B cell (primary cell): ENCODE measurements around the gene RAB5A. TPM values are rescaled to one million over a fixed set of nuclear protein-coding genes. Genes with fewer than 3 reads are reported as not detected.

Experiments used
- ATAC-seq: fragments of 200-7000 bp; cut with Tn5 transposase; one replicate; pipeline ENCODE4 v1.10.0; 2021; ENCODE audit warnings: low read depth, mild to moderate bottlenecking, moderate number of reproducible peaks, moderate library complexity
- CTCF ChIA-PET: fragments of 350-600 bp; sonication (Branson Sonifier 250); formaldehyde crosslinking; loops from one replicate; lab custom pipeline; 2021; ENCODE audit warnings: antibody characterized with exemption, inconsistent platforms; lab: Charles Lee
- POLR2A ChIA-PET: fragments of 350-600 bp; sonication (Branson Sonifier 250); formaldehyde crosslinking; loops from one replicate; lab custom pipeline; 2021; ENCODE audit warnings: antibody characterized with exemption; lab: Charles Lee
- DNase-seq: peaks from one replicate; pipeline ENCODE4 v3.0.0; 2013
- H2AFZ ChIP-seq: 2 replicates; pipeline ENCODE4 v1.6.1; 2012; ENCODE audit warnings: mild to moderate bottlenecking, low read depth, low read length; ENCODE audit not compliant: insufficient read depth, poor library complexity, severe bottlenecking
- H3K27ac ChIP-seq, 2 donors: 1 replicate in 1 of 2; 2 replicates in 1 of 2; pipeline ENCODE4 v1.5.1; 2012 to 2013; ENCODE audit warnings: low read length in 2 of 2, mild to moderate bottlenecking in 2 of 2, moderate library complexity in 1 of 2
- H3K27me3 ChIP-seq, 4 experiments: fragments of 200-600 bp in 1 of 4; sonication (generic) in 1 of 4; replicated peaks in 1 of 4; 1 replicate in 2 of 4; 2 replicates in 2 of 4; pipeline versions ENCODE4 v1.6.1 to v1.7.0; 2013 to 2016; ENCODE audit warnings: low read length in 3 of 4, mild to moderate bottlenecking in 2 of 4, mixed read lengths in 1 of 4, moderate library complexity in 1 of 4; ENCODE audit not compliant: insufficient read depth in 4 of 4, control insufficient read depth in 3 of 4; ENCODE audit errors: control extremely low read depth in 1 of 4
- H3K36me3 ChIP-seq, 2 experiments: replicated peaks in 1 of 2; 1 replicate in 1 of 2; 2 replicates in 1 of 2; pipeline versions ENCODE4 v1.6.1 to v1.7.1; 2013; ENCODE audit warnings: low read length in 1 of 2; ENCODE audit not compliant: insufficient read depth in 2 of 2, control insufficient read depth in 1 of 2; ENCODE audit errors: control extremely low read depth in 1 of 2, extremely low read depth in 1 of 2
- H3K4me1 ChIP-seq, 2 donors: fragments of 200-600 bp in 1 of 2; sonication (generic) in 1 of 2; 1 replicate in 1 of 2; 2 replicates in 1 of 2; pipeline versions ENCODE4 v1.5.1 to v1.6.1; 2013 to 2017; ENCODE audit warnings: low read length in 2 of 2; ENCODE audit not compliant: control insufficient read depth in 2 of 2, insufficient read depth in 2 of 2
- H3K4me2 ChIP-seq: replicated peaks from 2 replicates; pipeline ENCODE3; 2012; ENCODE audit warnings: mild to moderate bottlenecking, low read depth, low read length; ENCODE audit not compliant: poor library complexity, severe bottlenecking
- H3K4me3 ChIP-seq, 5 experiments: fragments of 200-600 bp in 1 of 5; sonication (generic) in 1 of 5; 1 replicate in 3 of 5; 2 replicates in 2 of 5; pipeline versions ENCODE4 v1.5.1 to v1.7.0; 2011 to 2016; ENCODE audit warnings: low read length in 4 of 5, mild to moderate bottlenecking in 4 of 5, low read depth in 2 of 5, control low read depth in 1 of 5, moderate library complexity in 1 of 5; ENCODE audit not compliant: insufficient read depth in 1 of 5; ENCODE audit errors: control extremely low read depth in 1 of 5, extremely low read depth in 1 of 5
- H3K79me2 ChIP-seq: fragments of 200-600 bp; sonication (generic); one replicate; pipeline ENCODE4 v1.6.0; 2016; ENCODE audit warnings: low read length; ENCODE audit not compliant: control insufficient read depth, insufficient read depth
- H3K9ac ChIP-seq: fragments of 200-600 bp; sonication (generic); 2 replicates; pipeline ENCODE4 v1.6.1; 2017; ENCODE audit warnings: mild to moderate bottlenecking, low read length, moderate library complexity
- H3K9me3 ChIP-seq, 3 donors: one replicate each; pipeline versions ENCODE4 v1.6.1 to v1.7.1; 2013; ENCODE audit warnings: low read length in 2 of 3; ENCODE audit not compliant: control insufficient read depth in 2 of 3, insufficient read depth in 1 of 3; ENCODE audit errors: control extremely low read depth in 1 of 3
- H4K20me1 ChIP-seq: 2 replicates; pipeline ENCODE4 v1.6.0; 2012; ENCODE audit warnings: mild to moderate bottlenecking, low read length; ENCODE audit not compliant: insufficient read depth, control insufficient read depth, poor library complexity, severe bottlenecking
- H3K27ac Mint-ChIP-seq: one replicate; pipeline ENCODE4 v1.8.0; 2021; ENCODE audit warnings: mixed read lengths
- H3K27me3 Mint-ChIP-seq: one replicate; pipeline ENCODE4 v1.8.0; 2021; ENCODE audit warnings: mixed read lengths
- H3K4me1 Mint-ChIP-seq: one replicate; pipeline ENCODE4 v1.8.0; 2021; ENCODE audit warnings: mixed read lengths
- H3K4me3 Mint-ChIP-seq: one replicate; pipeline ENCODE4 v1.8.0; 2021; ENCODE audit warnings: mixed read lengths
- H3K9me3 Mint-ChIP-seq: one replicate; pipeline ENCODE4 v1.8.0; 2022; ENCODE audit warnings: mixed read lengths; ENCODE audit not compliant: insufficient read depth
- CTCF ChIP-seq: fragments of 200-600 bp; IDR thresholded peaks from one replicate; pipeline ENCODE4 v1.8.0; 2022; ENCODE audit warnings: antibody characterized with exemption, mild to moderate bottlenecking
- EZH2 ChIP-seq: IDR thresholded peaks from 2 replicates; pipeline ENCODE4 v1.6.1; 2012; ENCODE audit warnings: borderline replicate concordance, low read depth, mild to moderate bottlenecking, moderate library complexity, low read length; ENCODE audit not compliant: insufficient read depth, poor library complexity, severe bottlenecking
- WGBS: methylation state at CpG from one replicate; pipeline ENCODE4 v1.1.5; 2013; ENCODE audit warnings: missing lambda C conversion rate; ENCODE audit not compliant: insufficient coverage; 5-methylcytosine and 5-hydroxymethylcytosine counted together
- intact Hi-C: fragments of 100-400 bp; cut with micrococcal nuclease; formaldehyde crosslinking; loops from one replicate; pipeline ENCODE4 v1.10.0; 2022
- polyA plus RNA-seq: library from polyadenylated mRNA; depleted of rRNA; stranded (reverse); fragments of >200 nt; gene quantifications from 2 replicates; pipeline ENCODE4 v1.2.3, GENCODE V29; 2012
- total RNA-seq, 2 donors: library from RNA; stranded (reverse); fragments of 120-200 nt in 1 of 2; gene quantifications; 1 replicate in 1 of 2; 2 replicates in 1 of 2; pipeline versions ENCODE4 v1.2.3 to v1.2.4, GENCODE V29; 2013 to 2022

Gene RAB5A
- total and polyA plus RNA-seq, 2 donors (not counting 1 experiment from before 2014, with no cell fraction given): 21.7 to 59.4 TPM

GRCh38 chr3:19959505-19959904 lies 12.6 kb downstream of the RAB5A start:
- Mint-ChIP-seq H3K27ac (no peak overlapping the region), H3K27me3 (no peaks in the 10 kb centered on the region), H3K4me1 (peaks cover 37% of the 10 kb centered on the region), H3K4me3 (no peak overlapping the region), H3K9me3 (no peaks in the 10 kb centered on the region)
- Histone ChIP-seq H3K4me3 (no peak overlapping the region), H3K36me3 (peaks cover 4 to 23% of the 10 kb centered on the region in 2 experiments), H3K27ac (no peak overlapping the region), H3K4me2 (no peak overlapping the region), H3K4me1 (no peaks in the 10 kb centered on the region), H3K27me3 (no peaks in the 10 kb centered on the region), H4K20me1 (peaks cover 76% of the 10 kb centered on the region), H3K9ac (no peak overlapping the region), H2AFZ (no peak overlapping the region), H3K9me3 (no peaks in the 10 kb centered on the region), H3K79me2 (peaks cover 91% of the 10 kb centered on the region)
- DNase-seq (no peak), ATAC-seq (no peak)
- intact Hi-C loops: no loop called here
- 94% methylated on average over 2 of the region's 4 CpGs for WGBS
- TF ChIP-seq CTCF: no peak
- no peak for TF ChIP-seq EZH2
- ChIA-PET POLR2A (no interaction called here), CTCF (no interaction called here)

- Mint-ChIP-seq H3K9me3 (no peaks in the 10 kb centered on the region), H3K27me3 (no peaks in the 10 kb centered on the region), H3K27ac (no peak overlapping the region), H3K4me3 (no peak overlapping the region), H3K4me1 (peaks cover 37% of the 10 kb centered on the region)
- Histone ChIP-seq H2AFZ (no peak overlapping the region), H3K27me3 (no peaks in the 10 kb centered on the region), H3K27ac (no peak overlapping the region), H3K9me3 (peaks cover 0 to 2% (median 0%) of the 10 kb centered on the region in 3 donors), H3K4me1 (no peaks in the 10 kb centered on the region), H3K36me3 (peaks cover 4 to 19% of the 10 kb centered on the region in 2 experiments), H3K79me2 (peaks cover 91% of the 10 kb centered on the region), H3K4me3 (no peak overlapping the region), H4K20me1 (peaks cover 73% of the 10 kb centered on the region), H3K4me2 (no peak overlapping the region), H3K9ac (no peak overlapping the region)
- 78% methylated on average over 2 of the region's 4 CpGs for WGBS
- intact Hi-C loops: no loop called here
- TF ChIP-seq EZH2 (no peak), CTCF (no peak)
- ATAC-seq (no peak), DNase-seq (no peak)
- ChIA-PET CTCF (no interaction called here), POLR2A (no interaction called here)
Measured at GRCh38 chr3:19960696-19961095, 13.8 kb downstream of the RAB5A start.
